ENCODE results near the gene ZNF497.
A peak's percentile ranks its signal among the peaks of the same experiment; 100 is the strongest.
"Not testable (repeated sequence)": the region's sequence is repeated elsewhere in the genome, so short reads cannot be mapped to it uniquely, and the experiment has no call there.

Gene ZNF497

GRCh38 chr19:58382997-58383603 lies 20.5 kb upstream of the ZNF497 start:
- no peak overlapping the region for H3K4me3 ChIP-seq (ENCODE audit: low read length)
- DNase-seq (ENCODE audit: low read depth), result no peak
- TF ChIP-seq CTCF (conservative IDR thresholded peaks at IDR 0.05; ENCODE audit: low read length), result no peak

GRCh38 chr19:58381460-58382212 lies 19.1 kb upstream of the ZNF497 start:
- no peak for DNase-seq (ENCODE audit: low read depth)
- H3K4me3 ChIP-seq (ENCODE audit: low read length), result peak overlapping the region; percentile 86
- no peak for TF ChIP-seq CTCF (conservative IDR thresholded peaks at IDR 0.05; ENCODE audit: low read length)

GRCh38 chr19:58380662-58381459 lies 18.3 kb upstream of the ZNF497 start, which contains the start of gene ZNF837:
TSS of gene ZNF837 (minus strand) at chr19:58381030. CDS start at chr19:58369332, 11,698 bp downstream.
- no peak for TF ChIP-seq CTCF (conservative IDR thresholded peaks at IDR 0.05; ENCODE audit: low read length)
- H3K4me3 ChIP-seq (ENCODE audit: low read length), result peak within 1 kb of the TSS; percentile 86
- peak; percentile 100 for DNase-seq (ENCODE audit: low read depth)

- TF ChIP-seq CTCF (conservative IDR thresholded peaks at IDR 0.05; ENCODE audit: low read length), result no peak
- no peak for DNase-seq (ENCODE audit: low read depth)
- H3K4me3 ChIP-seq (ENCODE audit: low read length), result peak overlapping the region; percentile 86
These were observed 17.6 kb upstream of the ZNF497 start for GRCh38 chr19:58380037-58380661.

- H3K4me3 ChIP-seq (ENCODE audit: low read length), result no peak overlapping the region
- no peak for DNase-seq (ENCODE audit: low read depth)
- no peak for TF ChIP-seq CTCF (conservative IDR thresholded peaks at IDR 0.05; ENCODE audit: low read length)
These were observed 16.7 kb upstream of the ZNF497 start for GRCh38 chr19:58379246-58379645.

- not testable (repeated sequence) for H3K4me3 ChIP-seq (ENCODE audit: low read length); DNase-seq (ENCODE audit: low read depth)
These were observed 14.2 kb upstream of the ZNF497 start for GRCh38 chr19:58376724-58377123.

GRCh38 chr19:58374200-58374599 lies 11.6 kb upstream of the ZNF497 start:
- DNase-seq (ENCODE audit: low read depth), result no peak
- no peak overlapping the region for H3K4me3 ChIP-seq (ENCODE audit: low read length)
- no peak for TF ChIP-seq CTCF (conservative IDR thresholded peaks at IDR 0.05; ENCODE audit: low read length)

Data from AG10803 (cell line).